Measurements from ENCODE around the gene TRAPPC2. TPM values are rescaled to one million over a fixed set of nuclear protein-coding genes. Genes with fewer than 3 reads are reported as not detected.
A peak's percentile ranks its signal among the peaks of the same experiment; 100 is the strongest.

Gene TRAPPC2
- total RNA-seq (10 to 100 TPM in 8 of 9 donors, 1 to 10 TPM in 1; 8.8 to 20.5 (median 12.8) TPM), polyA plus RNA-seq (1 to 10 TPM; 4.3 to 6.8 (median 6.2) TPM)
- long read RNA-seq, donor 1, partial matches to known transcripts = 0 of 3 reads
- long read RNA-seq, donor 1, other reads (novel, unspliced or antisense) = 0 of 3 reads
- long read RNA-seq, donor 2 = 0 reads
- long read RNA-seq, donor 3 = 0 reads
- long read RNA-seq, donor 4, partial matches to known transcripts = 0 of 8 reads
- long read RNA-seq, donor 4, other reads (novel, unspliced or antisense) = 5 of 8 reads
- long read RNA-seq, donor 5, transcript TRAPPC2-201 (5 exons, 2,716 nt) = major isoform, 20 of 25 reads
- long read RNA-seq, donor 5, partial matches to known transcripts = 0 of 25 reads
- long read RNA-seq, donor 5, other reads (novel, unspliced or antisense) = 2 of 25 reads
- long read RNA-seq, donor 6, partial matches to known transcripts = 0 of 7 reads
- long read RNA-seq, donor 6, other reads (novel, unspliced or antisense) = 3 of 7 reads
- long read RNA-seq, donor 7 = 0 reads
- long read RNA-seq, donor 8, partial matches to known transcripts = 0 of 4 reads
- long read RNA-seq, donor 8, other reads (novel, unspliced or antisense) = 0 of 4 reads
- long read RNA-seq, donor 9, partial matches to known transcripts = 0 of 5 reads
- long read RNA-seq, donor 9, other reads (novel, unspliced or antisense) = 0 of 5 reads
- long read RNA-seq, donor 10 = 0 reads

DNA sequence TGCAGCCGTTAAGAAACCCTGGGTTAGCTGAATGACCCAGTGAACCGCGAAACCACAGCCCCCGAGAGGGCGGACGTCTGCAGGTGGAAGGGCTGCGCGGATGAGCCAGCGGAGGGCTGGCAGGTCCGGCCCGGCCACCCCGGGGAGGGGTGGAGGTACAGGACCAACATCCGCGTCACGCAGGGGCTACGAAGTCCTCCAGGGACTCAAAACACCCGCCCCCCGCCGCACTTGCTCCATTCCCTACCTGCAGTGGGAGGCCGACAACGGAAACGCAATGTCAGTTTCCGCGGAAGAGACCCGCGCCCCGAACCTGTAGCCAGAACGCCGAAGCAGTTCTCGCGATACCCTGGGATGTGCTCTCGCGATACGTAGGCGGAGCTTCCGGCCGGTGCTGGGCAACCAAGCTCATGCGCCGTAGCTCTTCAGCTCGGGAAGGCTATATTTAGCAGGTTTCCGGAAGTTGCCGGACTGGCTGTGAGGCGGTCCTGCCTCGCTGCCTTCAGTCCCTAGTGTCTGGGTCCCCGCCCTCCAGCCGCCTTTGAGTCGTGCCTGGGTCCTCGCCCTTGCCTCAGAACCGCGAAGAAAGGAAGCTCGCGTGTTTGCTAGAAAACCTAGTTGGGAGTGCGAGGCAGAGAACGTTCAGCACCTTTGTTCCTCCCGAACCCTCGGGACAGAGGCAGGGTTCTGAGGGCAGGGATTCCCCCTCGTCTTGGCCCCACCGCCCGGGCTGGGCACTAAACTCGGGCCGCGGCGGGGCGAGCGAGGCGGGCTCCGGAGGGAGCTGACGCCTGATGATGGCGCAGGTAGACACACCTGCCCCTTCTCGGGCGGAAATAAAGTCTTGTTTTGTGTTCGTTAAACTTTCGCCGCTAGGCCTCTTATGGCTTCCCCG lies at the start of gene TRAPPC2, which contains the start of gene OFD1:
TRAPPC2 (minus strand) TSS at position 343 of the 895 bp plus-strand sequence. CDS start 14,657 bp downstream, outside the sequence.
OFD1 (plus strand) TSS at position 471 of the 895 bp plus-strand sequence; CDS start at position 795, 324 bp downstream.
- Histone ChIP-seq H3K4me1 (replicated peaks in 1 of 2) (peaks cover 5 to 18% of the 10 kb centered on the region in 2 donors), H3K27me3 (no peaks in the 10 kb centered on the region), H3K9me3 (replicated peaks in 1 of 3) (no peaks in the 10 kb centered on the region), H3K27ac (peak within 1 kb of the TSS; percentile 35 to 90 (median 62)), H3K4me3 (peak within 1 kb of the TSS; percentile 49 to 77 (median 66)), H3K36me3 (replicated peaks in 1 of 2) (peaks cover 0 to 1% of the 10 kb centered on the region in 2 donors)
- WGBS, 4 donors = 0 to 4% (median 2%) methylated on average over 6 to 75 of the region's 75 CpGs
- intact Hi-C loops (cut with DNase I) = no loop called here
- DNase-seq = peak; percentile 92 to 96 (median 94)
- peak; percentile 82 to 95 for TF ChIP-seq POLR2A (IDR thresholded peaks at IDR 0.05)
- TF ChIP-seq, protein P1, sequence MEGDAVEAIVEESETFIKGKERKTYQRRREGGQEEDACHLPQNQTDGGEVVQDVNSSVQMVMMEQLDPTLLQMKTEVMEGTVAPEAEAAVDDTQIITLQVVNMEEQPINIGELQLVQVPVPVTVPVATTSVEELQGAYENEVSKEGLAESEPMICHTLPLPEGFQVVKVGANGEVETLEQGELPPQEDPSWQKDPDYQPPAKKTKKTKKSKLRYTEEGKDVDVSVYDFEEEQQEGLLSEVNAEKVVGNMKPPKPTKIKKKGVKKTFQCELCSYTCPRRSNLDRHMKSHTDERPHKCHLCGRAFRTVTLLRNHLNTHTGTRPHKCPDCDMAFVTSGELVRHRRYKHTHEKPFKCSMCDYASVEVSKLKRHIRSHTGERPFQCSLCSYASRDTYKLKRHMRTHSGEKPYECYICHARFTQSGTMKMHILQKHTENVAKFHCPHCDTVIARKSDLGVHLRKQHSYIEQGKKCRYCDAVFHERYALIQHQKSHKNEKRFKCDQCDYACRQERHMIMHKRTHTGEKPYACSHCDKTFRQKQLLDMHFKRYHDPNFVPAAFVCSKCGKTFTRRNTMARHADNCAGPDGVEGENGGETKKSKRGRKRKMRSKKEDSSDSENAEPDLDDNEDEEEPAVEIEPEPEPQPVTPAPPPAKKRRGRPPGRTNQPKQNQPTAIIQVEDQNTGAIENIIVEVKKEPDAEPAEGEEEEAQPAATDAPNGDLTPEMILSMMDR (IDR thresholded peaks at IDR 0.05) = no peak

DNA sequence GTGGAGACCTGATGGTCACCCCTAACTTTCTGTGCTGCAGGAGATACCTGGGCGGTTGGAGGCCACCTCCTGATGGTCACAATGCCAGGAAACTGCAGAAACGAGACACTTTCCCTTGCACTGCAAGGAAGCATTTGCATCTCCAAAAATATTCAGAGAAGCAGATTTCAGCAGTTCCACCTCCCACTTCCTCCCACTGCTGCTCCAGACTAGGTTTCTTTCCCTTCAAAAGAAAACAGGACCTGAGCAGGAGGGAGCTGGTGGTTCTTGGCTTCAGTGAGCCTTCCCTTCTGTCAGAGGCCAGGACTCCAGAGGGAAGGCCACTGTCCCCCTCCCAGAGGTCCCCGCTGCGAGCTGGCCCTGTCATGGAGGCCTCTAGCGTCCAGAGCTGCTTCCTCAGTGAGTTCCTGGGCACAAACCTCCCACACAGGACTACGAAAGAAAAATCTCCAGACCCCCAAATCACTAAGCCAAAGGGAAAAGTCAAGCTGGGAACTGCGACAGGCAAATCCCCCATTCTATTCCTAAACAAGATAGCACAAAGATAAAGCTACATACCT lies 46.5 kb upstream of the TRAPPC2 start:
- H3K4me3 ChIP-seq = no peak overlapping the region
- H3K4me1 ChIP-seq (replicated peaks in 1 of 2) = no peaks in the 10 kb centered on the region
- no peak for DNase-seq
- peaks cover 6% of the 10 kb centered on the region for H3K27me3 ChIP-seq
- H3K36me3 ChIP-seq (replicated peaks in 1 of 2) = no peaks in the 10 kb centered on the region
- H3K9me3 ChIP-seq (replicated peaks in 1 of 3) = no peaks in the 10 kb centered on the region
- H3K27ac ChIP-seq = no peak overlapping the region
- TF ChIP-seq POLR2A (IDR thresholded peaks at IDR 0.05) = no peak
- TF ChIP-seq, protein P1 (IDR thresholded peaks at IDR 0.05) = no peak
- 64 to 80% (median 69%) methylated on average over 1 to 7 of the region's 7 CpGs for WGBS, 4 donors
- intact Hi-C loops (cut with DNase I) = no loop called here

DNA sequence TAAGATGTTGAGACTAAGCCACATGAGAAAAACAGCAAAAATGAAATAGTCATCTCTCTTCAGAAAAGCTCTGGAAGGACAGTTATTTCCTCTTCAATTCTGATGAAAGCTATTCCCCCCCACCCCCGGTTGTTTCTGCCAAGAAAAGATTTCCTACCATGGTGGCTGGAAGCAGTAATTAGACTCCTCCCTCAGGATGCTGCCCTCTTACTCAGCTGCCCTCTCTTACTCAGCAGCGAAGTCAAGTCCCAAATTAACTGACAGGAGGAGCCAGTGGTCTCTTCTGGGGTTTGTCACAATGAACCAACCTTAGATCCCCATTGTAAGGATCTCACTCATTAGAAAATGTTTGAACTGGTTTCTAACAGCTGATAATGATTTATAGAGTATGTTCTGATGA lies 44.5 kb upstream of the TRAPPC2 start:
- peak in 1 of 7 donors; percentile 4 for DNase-seq
- no peak overlapping the region for H3K4me3 ChIP-seq
- WGBS, 4 donors = 20 to 64% (median 34%) methylated on average over 2 of the region's 2 CpGs
- intact Hi-C loops (cut with DNase I) = loop anchor here in 1 of 2 donors (10.0 kb wide), 1 partner anchor 256 kb away; no protein-coding TSS in a partner anchor
- H3K27ac ChIP-seq = no peak overlapping the region
- H3K4me1 ChIP-seq (replicated peaks in 1 of 2) = no peaks in the 10 kb centered on the region
- no peaks in the 10 kb centered on the region for H3K9me3 ChIP-seq (replicated peaks in 1 of 3)
- H3K27me3 ChIP-seq = no peaks in the 10 kb centered on the region
- H3K36me3 ChIP-seq (replicated peaks in 1 of 2) = no peaks in the 10 kb centered on the region
- no peak for TF ChIP-seq POLR2A (IDR thresholded peaks at IDR 0.05)
- TF ChIP-seq, protein P1 (IDR thresholded peaks at IDR 0.05) = no peak

Measured in adrenal gland (tissue), 19 donors.